T follicular helper cell (primary cell): Measurements from ENCODE around the gene EHD4.
A peak's percentile ranks its signal among the peaks of the same experiment; 100 is the strongest.

Experiments used
- DNase-seq: peaks from one replicate; pipeline ENCODE4 v3.0.0-alpha.2; 2020; ENCODE audit warnings: low read depth

Gene EHD4

GRCh38 chr15:41919201-41919820 lies 53.0 kb downstream of the EHD4 start:
- DNase-seq: no peak

GRCh38 chr15:41918506-41919126 lies 53.7 kb downstream of the EHD4 start:
- no peak for DNase-seq

DNA sequence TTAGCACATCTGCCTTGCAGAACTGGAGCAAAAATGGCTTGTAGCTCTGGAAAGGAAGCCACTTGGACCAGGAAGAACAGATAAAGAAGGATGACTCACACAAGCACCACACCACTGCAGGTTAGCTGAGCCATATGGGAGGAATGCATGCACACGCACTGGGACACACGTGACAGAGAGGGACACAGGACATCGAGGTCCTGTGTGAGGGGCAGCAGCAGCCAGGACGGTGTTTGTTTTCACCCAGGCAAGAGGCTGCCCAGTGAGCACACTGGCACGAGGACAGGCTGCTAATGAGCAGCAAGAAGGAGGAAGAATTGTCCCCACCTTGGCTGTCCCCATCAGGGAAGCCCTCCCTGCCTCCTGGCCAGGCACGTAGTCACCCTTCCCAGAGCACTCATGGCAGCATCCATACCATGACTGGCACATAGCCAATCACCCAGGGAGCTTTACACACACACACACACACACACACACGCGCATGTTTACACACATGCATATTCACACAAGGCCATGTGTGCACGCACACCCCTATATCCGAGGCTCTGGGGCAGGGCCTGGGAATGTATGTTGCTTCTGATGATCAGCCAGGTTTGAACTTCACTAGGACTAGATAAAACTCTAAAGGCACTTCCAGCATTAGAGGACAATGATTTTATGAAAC lies 54.5 kb downstream of the EHD4 start:
- no peak for DNase-seq

- DNase-seq: no peak
Observed at GRCh38 chr15:41915255-41915994, 56.9 kb downstream of the EHD4 start.

- no peak for DNase-seq
Observed at GRCh38 chr15:41914411-41914810, 57.9 kb downstream of the EHD4 start.

DNA sequence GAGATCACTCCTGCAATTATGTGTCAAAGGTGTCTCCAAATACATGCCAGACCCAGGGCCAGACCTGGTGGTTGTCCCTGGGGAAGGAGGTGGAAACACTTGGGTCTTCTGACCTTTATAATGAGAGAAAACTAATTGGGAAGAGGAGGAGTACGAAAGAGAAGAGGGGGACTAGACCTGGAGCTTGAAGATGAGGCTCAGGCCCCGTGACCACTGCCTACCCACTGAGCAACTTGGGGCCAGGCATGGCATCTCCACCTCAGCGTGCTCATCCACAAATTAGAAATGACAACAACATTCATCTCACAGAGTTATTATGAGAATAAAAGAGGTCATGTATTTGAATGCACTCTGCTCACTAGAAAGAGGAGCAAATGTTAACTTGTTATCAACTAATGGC lies 59.1 kb downstream of the EHD4 start:
- DNase-seq: no peak

DNA sequence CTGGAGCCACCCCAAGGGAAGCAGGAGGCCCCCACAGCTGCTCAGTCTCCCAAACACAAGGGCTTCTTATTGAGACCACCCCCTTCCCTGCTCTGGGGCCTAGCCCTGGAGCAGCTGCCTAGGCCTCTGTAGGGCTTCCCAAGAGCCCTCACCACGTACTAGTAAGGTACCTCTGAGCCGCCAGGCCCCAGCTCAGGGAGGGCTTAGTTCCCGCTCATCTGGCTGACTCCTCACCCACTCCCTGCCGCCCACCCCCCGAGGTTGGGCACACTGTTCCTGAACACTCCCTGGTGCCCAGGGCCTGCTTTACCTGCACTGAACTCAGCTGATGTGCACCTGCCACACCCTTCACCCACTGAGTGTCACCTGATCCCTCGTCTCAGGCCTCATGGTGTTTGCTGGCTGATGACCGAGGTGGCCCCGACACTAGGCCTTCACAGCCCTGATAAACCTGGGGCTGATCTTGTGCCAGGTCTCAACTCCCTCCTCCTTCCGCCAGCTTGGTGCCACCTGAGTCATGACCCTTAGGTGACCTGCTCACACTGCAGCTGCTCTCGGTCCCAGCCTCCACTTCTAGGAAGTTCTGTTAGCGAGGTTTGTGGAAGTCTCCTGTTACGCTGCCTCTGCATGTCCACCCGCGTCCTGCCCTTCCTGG lies 60.5 kb downstream of the EHD4 start:
- DNase-seq: no peak

GRCh38 chr15:41908736-41909461 lies 63.5 kb downstream of the EHD4 start:
- no peak for DNase-seq

DNA sequence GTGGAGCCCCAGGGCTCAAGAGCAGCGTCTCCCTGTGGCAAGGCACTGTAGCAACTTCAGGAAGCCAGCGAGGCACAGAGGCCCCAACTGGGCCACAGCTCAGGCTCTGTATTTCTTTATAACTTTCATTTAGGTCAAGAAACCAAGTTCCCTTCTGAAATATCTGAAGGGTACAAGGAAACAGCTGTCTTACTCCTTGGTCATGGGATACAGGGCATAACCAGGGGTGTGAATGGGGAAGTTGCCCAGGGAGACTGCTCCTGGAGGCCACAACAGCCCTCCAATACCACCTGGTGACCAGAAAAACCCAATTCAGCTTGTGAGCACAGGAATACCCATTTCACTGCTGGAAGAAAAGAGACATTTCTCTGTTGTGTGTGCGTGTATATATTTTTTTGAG lies 65.2 kb downstream of the EHD4 start:
- DNase-seq: no peak

DNA sequence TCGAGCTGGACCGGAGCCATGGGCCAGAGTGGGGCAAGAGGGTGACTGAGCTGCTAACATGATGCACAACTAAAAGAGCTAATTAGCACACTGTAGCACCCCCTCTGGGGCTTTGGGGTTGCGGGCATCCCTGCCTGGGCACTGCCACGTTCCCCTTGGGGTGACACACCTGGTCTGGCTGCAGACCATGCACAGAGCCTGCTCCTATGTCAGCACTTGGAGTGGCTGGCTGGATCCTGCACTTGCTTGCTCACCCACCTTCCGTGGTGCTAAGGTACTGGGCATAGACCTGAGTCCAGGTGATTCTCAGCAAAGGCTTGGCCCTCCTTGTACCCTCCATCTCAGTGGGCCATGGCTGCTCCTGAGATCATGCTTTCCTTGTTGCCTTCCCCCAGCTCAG lies 65.7 kb downstream of the EHD4 start:
- DNase-seq: no peak

GRCh38 chr15:41905036-41905793 lies 67.1 kb downstream of the EHD4 start:
- DNase-seq: no peak

DNA sequence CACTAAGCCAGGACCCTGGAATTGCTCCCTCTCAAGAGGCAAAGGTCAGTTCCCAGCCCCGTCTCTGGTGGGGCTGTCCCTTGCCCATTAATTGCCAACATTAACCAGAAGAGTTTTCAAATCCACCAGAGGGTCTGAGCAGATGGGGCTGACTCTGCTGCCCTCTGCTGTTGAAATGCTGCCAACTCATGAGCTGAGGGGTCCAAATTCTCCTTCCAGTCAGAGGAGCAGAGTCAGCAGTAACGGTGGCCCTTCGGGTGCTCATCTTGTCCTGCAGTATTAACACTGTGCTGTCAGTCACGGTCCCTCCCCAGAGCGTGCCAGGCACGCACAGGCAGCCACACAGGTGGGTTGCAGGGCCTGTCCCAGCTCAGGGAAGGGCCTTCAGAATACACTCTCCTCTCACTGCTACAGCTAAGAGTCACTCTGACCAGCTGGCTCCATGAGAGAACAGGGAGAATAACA lies 67.8 kb downstream of the EHD4 start:
- peak; percentile 60 for DNase-seq

GRCh38 chr15:41903782-41904181 lies 68.6 kb downstream of the EHD4 start:
- no peak for DNase-seq

DNA sequence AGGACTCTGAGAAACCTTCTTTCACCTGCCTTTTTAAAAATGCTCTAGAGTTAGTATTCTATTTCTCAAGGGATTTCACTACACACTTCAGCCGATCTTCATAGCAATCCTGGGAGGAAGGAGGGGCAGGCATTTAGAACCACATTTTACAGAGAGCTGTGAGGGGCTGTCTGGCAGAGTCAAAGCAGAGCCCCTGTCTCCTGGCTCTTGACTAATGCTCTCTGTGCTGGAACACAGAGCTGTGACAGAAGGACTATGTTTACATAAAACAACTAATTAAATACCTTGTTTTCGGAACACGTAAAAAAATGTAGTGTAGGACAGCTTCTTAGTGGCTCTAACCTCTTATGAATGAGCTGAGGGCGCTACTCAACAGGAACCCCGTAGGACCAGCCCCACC lies 70.9 kb downstream of the EHD4 start:
- no peak for DNase-seq

DNA sequence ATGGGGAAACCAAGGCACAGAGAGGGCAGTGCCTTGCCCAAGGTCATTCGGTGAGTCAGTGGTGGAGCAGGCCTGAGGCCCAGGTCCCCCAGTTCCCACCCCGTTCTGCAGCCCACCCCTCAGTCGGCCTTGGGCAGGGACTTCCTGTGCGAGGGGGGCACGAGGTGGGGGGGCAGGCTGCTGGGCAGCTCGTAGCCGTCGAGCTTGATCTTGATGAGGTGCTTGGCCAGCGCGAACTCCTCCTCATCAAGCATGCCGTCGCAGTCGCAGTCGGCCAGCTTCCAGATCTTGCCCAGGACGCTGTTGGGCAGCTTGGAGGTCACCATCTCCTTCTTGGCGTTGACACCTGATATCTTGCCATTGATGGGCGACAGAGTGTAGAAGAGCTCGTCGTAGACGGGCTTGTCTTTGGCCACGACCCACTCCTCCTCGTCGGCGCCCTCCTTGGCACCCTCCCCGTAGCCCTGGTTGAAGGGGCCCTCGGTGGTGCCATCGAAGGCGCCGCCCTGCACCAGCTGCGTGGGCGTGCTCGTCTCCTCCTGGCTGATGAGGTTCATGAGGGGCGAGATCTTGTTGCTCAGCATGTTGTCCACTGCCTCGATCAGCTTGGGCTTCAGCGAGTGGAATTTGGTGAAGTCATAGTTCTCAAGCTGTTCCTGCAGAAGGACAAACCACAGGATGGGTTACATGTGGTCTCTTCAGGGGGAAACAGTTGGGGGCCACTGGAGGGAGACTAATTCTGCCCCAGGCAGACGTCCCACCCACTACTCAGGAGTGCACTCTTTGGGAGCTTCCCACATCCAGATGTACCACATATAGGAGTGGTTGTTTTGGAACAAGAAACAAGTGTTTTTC lies 71.6 kb downstream of the EHD4 start:
- no peak for DNase-seq

DNA sequence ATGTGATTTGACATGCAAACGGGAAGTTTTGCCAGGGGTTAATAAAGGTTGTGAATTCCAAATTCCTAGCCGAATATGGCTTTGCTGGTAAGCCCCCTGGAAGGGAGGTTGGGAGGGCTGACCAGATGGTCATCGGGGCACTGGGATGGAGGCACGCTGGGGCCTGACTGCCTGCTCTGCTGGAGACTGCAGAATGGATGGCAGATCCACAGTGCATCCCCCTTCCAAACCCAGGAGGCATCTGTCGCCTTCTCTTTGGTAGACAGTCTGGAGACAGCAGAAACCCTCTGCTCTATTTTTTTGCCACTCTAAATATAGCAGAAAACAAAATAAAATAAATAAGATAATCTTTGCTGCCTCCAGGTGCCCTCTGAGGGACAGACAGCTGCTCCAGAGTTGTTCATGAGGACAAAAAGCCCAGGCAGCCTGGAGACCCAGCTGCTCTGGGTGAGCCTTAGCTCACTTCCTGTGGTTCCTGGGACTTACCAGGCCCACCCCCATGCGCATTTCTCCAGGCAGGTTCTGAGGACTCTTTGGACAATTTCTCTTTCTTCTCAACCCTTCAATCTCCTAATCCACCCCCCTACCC lies 72.4 kb downstream of the EHD4 start:
- no peak for DNase-seq

GRCh38 chr15:41897363-41897799 lies 75.0 kb downstream of the EHD4 start:
- DNase-seq: no peak

- DNase-seq: no peak
Observed at GRCh38 chr15:41896566-41896965, 75.8 kb downstream of the EHD4 start.

- DNase-seq: no peak
Observed at GRCh38 chr15:41895957-41896356, 76.4 kb downstream of the EHD4 start.
